ENCODE data around the gene TXNL4A. TPM values are rescaled to one million over a fixed set of nuclear protein-coding genes. Genes with fewer than 3 reads are reported as not detected.

The TXNL4A gene
- polyA plus RNA-seq (2012; rRNA removed): 86.9 and 158 TPM in 2 replicates
- polyA plus RNA-seq (2012; cell fraction: cytosol; rRNA removed): 140 and 195 TPM in 2 replicates
- polyA plus RNA-seq (2012; cell fraction: nucleus; rRNA removed): 45.0 and 80.6 TPM in 2 replicates

- peak within 1 kb of the TSS; percentile 97 for H3K4me2 ChIP-seq
- DNase-seq: peak; percentile 92
- H3K9me3 ChIP-seq: no peaks in the 10 kb centered on the region
- H3K27ac ChIP-seq (ENCODE audit: low read depth in 2 of 2, low read length in 1 of 2): peak within 1 kb of the TSS; percentile 85 to 86
- H3K79me2 ChIP-seq (ENCODE audit: insufficient read depth): peaks cover 46% of the 10 kb centered on the region
- no peaks in the 10 kb centered on the region for H3K9me2 ChIP-seq
- peak within 1 kb of the TSS; percentile 90 for H3K9ac ChIP-seq
- peak within 1 kb of the TSS; percentile 94 for H2AFZ ChIP-seq (ENCODE audit: low read depth)
- peaks cover 2 to 21% of the 10 kb centered on the region in 2 experiments for H3K36me3 ChIP-seq (replicated peaks in 1 of 2; ENCODE audit: control insufficient read depth in 1 of 2, insufficient read depth in 2 of 2, low read length in 1 of 2)
- TF ChIP-seq TEAD4 (IDR thresholded peaks at IDR 0.05; ENCODE audit: borderline replicate concordance, insufficient read depth) (0 out of 2 replicates have a peak, but pooled peaks have one; percentile 34), MXI1 (IDR thresholded peaks at IDR 0.05; ENCODE audit: low read depth, low read length) (peak; percentile 81), NRF1 (IDR thresholded peaks at IDR 0.05; ENCODE audit: low read depth, low read length) (peak; percentile 61), FOXJ3 (CRISPR knock-in tag; IDR thresholded peaks at IDR 0.05) (no peak), CHD2 (IDR thresholded peaks at IDR 0.05; ENCODE audit: low read length, partially characterized antibody) (peak; percentile 61), POLR2AphosphoS5 (IDR thresholded peaks at IDR 0.05; ENCODE audit: low read depth, low read length) (peak; percentile 87), GABPA (IDR thresholded peaks at IDR 0.05; ENCODE audit: low read depth) (no peak), TAF1 (IDR thresholded peaks at IDR 0.05; ENCODE audit: borderline replicate concordance, low read depth, low read length) (peak; percentile 50)
- TF ChIP-seq, protein P1, sequence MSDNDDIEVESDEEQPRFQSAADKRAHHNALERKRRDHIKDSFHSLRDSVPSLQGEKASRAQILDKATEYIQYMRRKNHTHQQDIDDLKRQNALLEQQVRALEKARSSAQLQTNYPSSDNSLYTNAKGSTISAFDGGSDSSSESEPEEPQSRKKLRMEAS (IDR thresholded peaks at IDR 0.05; ENCODE audit: low read depth): peak; percentile 68
- WGBS (ENCODE audit: low lambda C conversion rate): 3% methylated on average over 12 of the region's 71 CpGs
- peaks cover 14% of the 10 kb centered on the region for H3F3A ChIP-seq (replicated peaks; ENCODE audit: insufficient read depth)
- peaks cover 39% of the 10 kb centered on the region for H4K20me1 ChIP-seq (ENCODE audit: insufficient read depth)
- H3K4me3 ChIP-seq (ENCODE audit: low read depth in 2 of 2, low read length in 1 of 2): peak within 1 kb of the TSS; percentile 74 to 97
- ChIA-PET POLR2A (interaction anchor here (0.7 to 1.0 kb wide), 2 partner anchors 36 to 167 kb away, joined by 4 read pairs; no protein-coding TSS in a partner anchor), CTCF (interaction anchor here (1.1 to 1.7 kb wide), 2 partner anchors 12 to 21 kb away, joined by 3 to 4 read pairs; no protein-coding TSS in a partner anchor)
- H3K27me3 ChIP-seq (ENCODE audit: insufficient read depth): no peaks in the 10 kb centered on the region
- H3K4me1 ChIP-seq (ENCODE audit: control insufficient read depth in 1 of 2, insufficient read depth in 2 of 2, low read depth in 1 of 2, low read length in 1 of 2): peaks cover 4 to 11% of the 10 kb centered on the region in 2 experiments; a peak in 2 of 4 replicates
These were observed at the start of gene TXNL4A for GRCh38 chr18:79988451-79989194. TXNL4A (minus strand) TSS chr18:79988563; CDS start chr18:79988392, 171 bp downstream.

DNA sequence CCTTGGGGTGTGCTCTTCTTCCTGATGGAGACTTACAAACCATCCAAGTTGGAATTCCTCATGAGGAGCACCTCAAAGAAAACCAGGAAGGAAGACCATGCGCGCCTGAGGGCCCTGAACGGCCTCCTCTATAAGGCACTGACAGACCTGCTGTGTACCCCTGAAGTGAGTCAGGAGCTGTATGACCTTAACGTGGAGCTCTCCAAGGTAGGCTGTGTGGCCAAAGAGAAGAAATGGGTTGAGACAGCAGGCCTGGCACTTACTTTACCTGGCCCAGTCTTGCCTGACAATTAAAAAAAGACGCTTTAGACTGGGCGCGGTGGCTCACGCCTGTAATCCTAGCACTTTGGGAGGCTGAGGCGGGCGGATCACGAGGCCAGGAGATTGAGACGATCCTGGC, 48.9 kb upstream of the TXNL4A start:
- peaks cover 14 to 16% of the 10 kb centered on the region in 2 experiments for H3K36me3 ChIP-seq (replicated peaks in 1 of 2; ENCODE audit: control insufficient read depth in 1 of 2, insufficient read depth in 2 of 2, low read length in 1 of 2)
- 97% methylated on average over 11 of the region's 12 CpGs for WGBS (ENCODE audit: low lambda C conversion rate)
- H3K27ac ChIP-seq (ENCODE audit: low read depth in 2 of 2, low read length in 1 of 2): no peak overlapping the region
- no peaks in the 10 kb centered on the region for H3K27me3 ChIP-seq (ENCODE audit: insufficient read depth)
- no peaks in the 10 kb centered on the region for H3K9me3 ChIP-seq
- H3K9ac ChIP-seq: no peak overlapping the region
- no peak for DNase-seq
- no peak overlapping the region for H2AFZ ChIP-seq (ENCODE audit: low read depth)
- H3K4me1 ChIP-seq (ENCODE audit: control insufficient read depth in 1 of 2, insufficient read depth in 2 of 2, low read depth in 1 of 2, low read length in 1 of 2): peaks cover 0 to 14% of the 10 kb centered on the region in 2 experiments; a peak in 1 of 4 replicates
- H3K79me2 ChIP-seq (ENCODE audit: insufficient read depth): peaks cover 34% of the 10 kb centered on the region
- H4K20me1 ChIP-seq (ENCODE audit: insufficient read depth): peaks cover 7% of the 10 kb centered on the region; the same call in 1 of the 2 replicates
- CTCF ChIA-PET: no interaction called here
- H3K4me3 ChIP-seq (ENCODE audit: low read depth in 2 of 2, low read length in 1 of 2): no peak overlapping the region
- TF ChIP-seq REST (IDR thresholded peaks at IDR 0.05; ENCODE audit: low read depth, low read length) (peak; percentile 76; the same call in 1 of the 2 replicates), YY1 (IDR thresholded peaks at IDR 0.05; ENCODE audit: low read depth) (no peak), NRF1 (IDR thresholded peaks at IDR 0.05; ENCODE audit: low read depth, low read length) (no peak), FOXJ3 (CRISPR knock-in tag; IDR thresholded peaks at IDR 0.05) (no peak)
- no peaks in the 10 kb centered on the region for H3F3A ChIP-seq (replicated peaks; ENCODE audit: insufficient read depth)
- POLR2A ChIA-PET: no interaction called here
- H3K9me2 ChIP-seq: no peaks in the 10 kb centered on the region
- no peak overlapping the region for H3K4me2 ChIP-seq

All from SK-N-SH (cell line).